WTC11 (cell line): ENCODE results near the gene ENOX2.

ENCODE experiments used
- AFF4 ChIP-seq: sonication (generic); formaldehyde crosslinking; IDR thresholded peaks from 2 replicates; pipeline ENCODE4 v1.8.1; 2023; ENCODE audit warnings: mild to moderate bottlenecking, missing genetic modification reagents, borderline replicate concordance
- CTCF ChIP-seq: fragments of 200-600 bp; IDR thresholded peaks from 2 replicates; pipeline ENCODE4 v1.8.0; 2022; ENCODE audit warnings: antibody characterized with exemption
- HMGXB4 ChIP-seq: sonication (generic); formaldehyde crosslinking; IDR thresholded peaks from 2 replicates; pipeline ENCODE4 v1.8.1; 2023; ENCODE audit warnings: mild to moderate bottlenecking, moderate library complexity, missing genetic modification reagents
- JUN ChIP-seq: sonication (generic); formaldehyde crosslinking; IDR thresholded peaks from 2 replicates; pipeline ENCODE4 v1.8.0; 2023; ENCODE audit warnings: mild to moderate bottlenecking, missing genetic modification reagents
- KAT7 ChIP-seq: sonication (generic); formaldehyde crosslinking; IDR thresholded peaks from 2 replicates; pipeline ENCODE4 v1.8.1; 2023; ENCODE audit warnings: missing genetic modification reagents, mild to moderate bottlenecking, borderline replicate concordance
- TCF7 ChIP-seq: sonication (generic); formaldehyde crosslinking; IDR thresholded peaks from 2 replicates; pipeline ENCODE4 v1.8.0; 2022; ENCODE audit warnings: mild to moderate bottlenecking, low read depth, missing genetic modification reagents, moderate library complexity
- ZNF121 ChIP-seq: sonication (generic); formaldehyde crosslinking; IDR thresholded peaks from 2 replicates; pipeline ENCODE4 v1.8.0; 2023; ENCODE audit warnings: missing genetic modification reagents
- ZNF138 ChIP-seq: sonication (generic); formaldehyde crosslinking; conservative IDR thresholded peaks from 2 replicates; pipeline ENCODE4 v1.8.1; 2022; ENCODE audit warnings: mild to moderate bottlenecking, moderate library complexity, missing genetic modification reagents
- ZNF532 ChIP-seq: fragments of 250-450 bp; sonication (Bioruptor Pico); IDR thresholded peaks from 2 replicates; pipeline ENCODE4 v1.9.0; 2021; ENCODE audit warnings: mild to moderate bottlenecking, borderline replicate concordance
- TF ChIP-seq, protein P1 (sequence below): fragments of 250-450 bp; sonication (Bioruptor Pico); IDR thresholded peaks from 2 replicates; pipeline ENCODE4 v1.9.0; 2021; ENCODE audit warnings: moderate library complexity, mild to moderate bottlenecking, inconsistent platforms, borderline replicate concordance

DNA sequence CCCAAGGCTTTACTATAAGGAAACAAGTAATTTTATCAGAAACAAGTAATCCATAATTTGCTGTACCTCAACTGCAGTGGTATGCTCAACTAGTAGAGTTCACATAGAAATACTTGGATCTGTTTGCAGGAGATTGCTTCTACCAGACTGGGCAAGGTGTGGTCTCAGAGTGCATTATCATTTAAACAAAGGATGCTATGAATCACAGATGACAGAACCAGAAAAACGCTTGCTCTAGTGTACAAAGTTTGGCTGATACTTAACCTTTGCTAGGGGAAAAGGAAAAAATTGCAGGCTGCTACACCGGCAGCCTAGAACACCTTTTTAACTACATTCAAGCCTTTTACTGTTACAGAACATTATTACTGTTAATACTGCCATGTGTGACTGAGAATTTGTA, 97.1 kb downstream of the ENOX2 start:
- TF ChIP-seq TCF7: no peak
- TF ChIP-seq HMGXB4 (CRISPR knock-in tag): no peak
- TF ChIP-seq JUN: no peak
- TF ChIP-seq AFF4 (CRISPR knock-in tag): no peak
- TF ChIP-seq CTCF: no peak
- TF ChIP-seq, protein P1, sequence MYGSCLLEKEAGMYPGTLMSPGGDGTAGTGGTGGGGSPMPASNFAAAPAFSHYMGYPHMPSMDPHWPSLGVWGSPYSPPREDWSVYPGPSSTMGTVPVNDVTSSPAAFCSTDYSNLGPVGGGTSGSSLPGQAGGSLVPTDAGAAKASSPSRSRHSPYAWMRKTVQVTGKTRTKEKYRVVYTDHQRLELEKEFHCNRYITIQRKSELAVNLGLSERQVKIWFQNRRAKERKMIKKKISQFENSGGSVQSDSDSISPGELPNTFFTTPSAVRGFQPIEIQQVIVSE (CRISPR knock-in tag): no peak
- no peak for TF ChIP-seq ZNF532 (CRISPR knock-in tag)
- TF ChIP-seq ZNF138 (CRISPR knock-in tag): no peak
- no peak for TF ChIP-seq KAT7 (CRISPR knock-in tag)
- no peak for TF ChIP-seq ZNF121 (CRISPR knock-in tag)
